IPS DF 6.9 (cell line): ENCODE data around the gene GMPPB.

Experiments used
- DNase-seq: peaks from one replicate; pipeline ENCODE4 v3.0.0-alpha.2; 2013; ENCODE audit warnings: low read depth, low spot score
- H3K27ac ChIP-seq: one replicate; pipeline ENCODE4 v1.5.1; 2013; ENCODE audit warnings: low read length, control low read depth
- H3K27me3 ChIP-seq: 2 replicates; pipeline ENCODE4 v1.6.1; 2013; ENCODE audit warnings: mild to moderate bottlenecking, low read length; ENCODE audit not compliant: control insufficient read depth, insufficient read depth
- H3K36me3 ChIP-seq: 2 replicates; pipeline ENCODE4 v1.6.1; 2013; ENCODE audit warnings: low read length; ENCODE audit not compliant: control insufficient read depth, insufficient read depth
- H3K4me1 ChIP-seq: 2 replicates; pipeline ENCODE4 v1.6.1; 2013; ENCODE audit warnings: low read length; ENCODE audit not compliant: control insufficient read depth, insufficient read depth
- H3K4me3 ChIP-seq: 2 replicates; pipeline ENCODE4 v1.5.1; 2013; ENCODE audit warnings: mild to moderate bottlenecking, low read length
- H3K9me3 ChIP-seq: 2 replicates; pipeline ENCODE4 v1.6.1; 2013; ENCODE audit warnings: low read length, inconsistent platforms; ENCODE audit not compliant: control insufficient read depth, insufficient read depth
- WGBS: extraction: QIAGEN DNeasy Blood & Tissue Kit; methylation state at CpG from one replicate; pipeline ENCODE4 v1.1.7; 2013; ENCODE audit warnings: mixed read lengths, missing lambda C conversion rate; ENCODE audit not compliant: insufficient read length, insufficient coverage; 5-methylcytosine and 5-hydroxymethylcytosine counted together

GMPPB gene

GRCh38 chr3:49729966-49730609 is 6.3 kb upstream of the GMPPB start:
- WGBS = no CpG with 5 or more reads among the region's 4 CpGs
- Histone ChIP-seq H3K27ac (no peak overlapping the region), H3K27me3 (no peaks in the 10 kb centered on the region), H3K4me1 (no peaks in the 10 kb centered on the region), H3K4me3 (no peak overlapping the region), H3K36me3 (peaks cover 13% of the 10 kb centered on the region), H3K9me3 (no peaks in the 10 kb centered on the region)
- no peak for DNase-seq

GRCh38 chr3:49727924-49728361 is 4.2 kb upstream of the GMPPB start:
- Histone ChIP-seq H3K36me3 (peaks cover 13% of the 10 kb centered on the region), H3K4me3 (no peak overlapping the region), H3K27me3 (no peaks in the 10 kb centered on the region), H3K9me3 (no peaks in the 10 kb centered on the region), H3K4me1 (0 out of 2 replicates have a peak, but pooled peaks cover under 1% of the 10 kb centered on the region), H3K27ac (no peak overlapping the region)
- DNase-seq = no peak
- no CpG with 5 or more reads among the region's 15 CpGs for WGBS

- no peak overlapping the region for H3K27ac ChIP-seq
- no CpG with 5 or more reads among the region's 19 CpGs for WGBS
- no peak for DNase-seq
- no peak overlapping the region for H3K4me3 ChIP-seq
- H3K27me3 ChIP-seq = no peaks in the 10 kb centered on the region
- H3K9me3 ChIP-seq = no peaks in the 10 kb centered on the region
- H3K36me3 ChIP-seq = peaks cover 12% of the 10 kb centered on the region
- H3K4me1 ChIP-seq = 0 out of 2 replicates have a peak, but pooled peaks cover 3% of the 10 kb centered on the region
These were observed 3.6 kb upstream of the GMPPB start for GRCh38 chr3:49727154-49727923.

GRCh38 chr3:49725906-49726681 is 2.3 kb upstream of the GMPPB start:
- DNase-seq = no peak
- Histone ChIP-seq H3K4me1 (0 out of 2 replicates have a peak, but pooled peaks cover 3% of the 10 kb centered on the region), H3K9me3 (no peaks in the 10 kb centered on the region), H3K27me3 (no peaks in the 10 kb centered on the region), H3K27ac (no peak overlapping the region), H3K36me3 (peaks cover 23% of the 10 kb centered on the region), H3K4me3 (no peak overlapping the region)
- no CpG with 5 or more reads among the region's 11 CpGs for WGBS

GRCh38 chr3:49724586-49724985 is 835 bp upstream of the GMPPB start:
- no peak for DNase-seq

GRCh38 chr3:49723296-49723627 is 489 bp downstream of the GMPPB start:
- WGBS = no CpG with 5 or more reads among the region's 20 CpGs

More at GRCh38 chr3:49724586-49724985, 835 bp upstream of the GMPPB start:
- no peaks in the 10 kb centered on the region for H3K27me3 ChIP-seq
- H3K4me1 ChIP-seq = 0 out of 2 replicates have a peak, but pooled peaks cover 3% of the 10 kb centered on the region
- H3K9me3 ChIP-seq = no peaks in the 10 kb centered on the region
- H3K27ac ChIP-seq = no peak overlapping the region
- no peak overlapping the region; the same call in 1 of the 2 replicates for H3K4me3 ChIP-seq
- no CpG with 5 or more reads among the region's 6 CpGs for WGBS
- H3K36me3 ChIP-seq = peaks cover 27% of the 10 kb centered on the region

GRCh38 chr3:49722896-49723295 is 855 bp downstream of the GMPPB start:
- Histone ChIP-seq H3K36me3 (peaks cover 27% of the 10 kb centered on the region), H3K4me3 (peak overlapping the region; percentile 81; the same call in 1 of the 2 replicates), H3K27ac (no peak overlapping the region), H3K9me3 (no peaks in the 10 kb centered on the region), H3K4me1 (peaks cover 9% of the 10 kb centered on the region), H3K27me3 (no peaks in the 10 kb centered on the region)
- DNase-seq = no peak
- WGBS = no CpG with 5 or more reads among the region's 8 CpGs

More at GRCh38 chr3:49723296-49723627, 489 bp downstream of the GMPPB start:
- Histone ChIP-seq H3K4me1 (peaks cover 7% of the 10 kb centered on the region), H3K27me3 (no peaks in the 10 kb centered on the region), H3K4me3 (peak overlapping the region; percentile 81), H3K9me3 (no peaks in the 10 kb centered on the region), H3K36me3 (peaks cover 27% of the 10 kb centered on the region), H3K27ac (no peak overlapping the region)
- DNase-seq = no peak

GRCh38 chr3:49721896-49722781 is 1.6 kb downstream of the GMPPB start:
- H3K27ac ChIP-seq = no peak overlapping the region
- H3K9me3 ChIP-seq = no peaks in the 10 kb centered on the region
- H3K36me3 ChIP-seq = peaks cover 23% of the 10 kb centered on the region
- peaks cover 9% of the 10 kb centered on the region for H3K4me1 ChIP-seq
- no peaks in the 10 kb centered on the region for H3K27me3 ChIP-seq
- no CpG with 5 or more reads among the region's 26 CpGs for WGBS
- DNase-seq = no peak
- no peak overlapping the region for H3K4me3 ChIP-seq

GRCh38 chr3:49721596-49721895 is 2.2 kb downstream of the GMPPB start:
- DNase-seq = no peak
- Histone ChIP-seq H3K36me3 (peaks cover 20% of the 10 kb centered on the region), H3K9me3 (no peaks in the 10 kb centered on the region), H3K4me1 (peaks cover 9% of the 10 kb centered on the region), H3K27me3 (no peaks in the 10 kb centered on the region), H3K4me3 (no peak overlapping the region), H3K27ac (no peak overlapping the region)
- WGBS = no CpG with 5 or more reads among the region's 9 CpGs
